GM18520 (cell line): ENCODE data around the gene TMEM54.

ENCODE experiments used
- ATAC-seq: cut with Tn5 transposase; IDR thresholded peaks from one replicate; pipeline ENCODE4 v1.9.1; 2021; ENCODE audit not compliant: unreplicated experiment

The TMEM54 gene

DNA sequence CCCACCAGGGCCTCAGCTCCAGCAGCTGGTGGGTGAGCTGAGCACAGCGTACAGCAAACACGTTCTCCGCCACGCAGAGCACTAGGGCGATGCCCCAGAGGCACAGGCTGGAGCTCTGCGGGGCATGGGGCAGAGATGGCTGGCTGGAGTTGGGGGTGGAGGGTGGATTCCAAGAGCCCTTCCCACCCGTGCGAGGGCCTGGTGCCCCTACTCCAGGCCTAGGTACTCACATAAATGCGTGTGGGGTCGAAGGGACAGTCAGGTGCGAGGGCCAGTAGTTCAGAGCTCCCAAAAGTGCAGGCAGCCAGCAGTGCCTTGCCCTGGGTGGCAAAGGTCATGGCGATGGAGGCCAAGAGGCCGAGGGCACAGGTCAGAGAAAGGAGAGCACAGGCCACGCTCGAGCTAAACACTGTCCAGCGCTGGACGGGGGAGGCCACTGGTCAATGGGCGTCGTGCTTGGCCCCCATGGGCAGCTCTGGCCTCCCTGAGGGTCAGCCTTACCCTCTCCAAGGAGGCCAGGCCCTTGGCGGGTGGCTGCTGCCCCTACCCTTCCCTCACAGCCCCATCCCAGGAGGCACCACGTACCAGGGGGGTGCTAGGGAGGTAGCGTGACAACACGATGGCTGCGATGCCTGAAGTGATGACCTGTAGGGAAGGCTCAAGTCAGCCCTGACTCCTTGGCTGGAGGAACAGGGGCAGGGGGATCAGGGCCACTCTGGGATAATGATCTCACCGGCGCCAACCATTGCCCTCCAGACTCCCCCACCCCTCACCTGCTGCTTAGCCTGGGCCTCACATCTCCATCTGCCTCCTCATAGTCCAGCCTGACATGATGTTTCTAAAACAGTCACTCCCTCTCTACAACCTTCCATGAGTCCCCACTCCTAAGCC is 5.6 kb downstream of the TMEM54 start:
- no peak for ATAC-seq

DNA sequence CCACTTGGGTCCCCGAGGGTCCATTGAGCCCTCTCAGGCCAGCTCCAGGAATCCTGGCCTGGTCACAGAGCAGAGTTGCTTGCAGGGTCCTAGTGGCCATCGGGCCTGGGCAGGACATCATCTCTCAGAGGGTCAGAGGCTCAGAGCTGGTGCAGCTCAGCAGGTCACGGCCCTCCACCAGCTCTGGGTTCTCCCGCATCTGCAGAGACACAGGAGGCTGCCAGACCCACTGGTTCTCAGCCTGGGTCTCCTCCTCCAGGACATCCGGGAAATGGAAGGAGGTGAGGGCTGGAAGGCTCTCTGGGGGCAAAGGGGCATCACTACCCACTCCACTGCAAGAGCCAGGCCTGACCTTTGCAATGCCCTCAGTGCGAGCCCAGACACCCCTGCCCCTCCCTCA is 6.5 kb downstream of the TMEM54 start:
- no peak for ATAC-seq

DNA sequence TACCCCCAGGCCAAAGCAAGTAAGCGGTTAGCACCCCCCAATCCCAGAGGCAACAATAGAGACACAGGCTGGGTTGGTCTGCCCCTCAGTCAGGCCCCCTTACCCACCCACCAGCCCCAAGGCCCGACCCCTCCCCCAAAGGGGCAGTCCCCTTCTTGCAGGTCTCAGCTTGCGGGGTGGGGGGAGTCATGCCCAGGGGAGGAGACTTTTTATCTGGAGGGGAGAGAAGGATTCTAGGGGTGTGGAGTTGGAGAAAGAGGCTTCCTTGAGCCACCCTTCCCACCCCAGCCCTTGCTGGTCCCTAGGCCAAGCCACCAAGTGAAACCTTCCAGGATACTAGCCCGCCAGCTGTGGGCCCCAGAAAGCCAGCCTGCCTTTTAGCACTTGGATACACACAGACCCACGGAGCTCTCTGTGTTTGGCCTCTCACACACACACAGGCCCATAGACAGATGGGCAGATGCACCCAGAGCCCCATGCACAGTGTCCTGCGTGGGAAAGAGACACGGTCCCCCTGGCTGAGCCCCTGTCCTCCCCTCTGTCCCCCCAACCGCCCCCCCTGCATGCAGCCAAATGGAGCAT is 7.1 kb downstream of the TMEM54 start:
- ATAC-seq = no peak

DNA sequence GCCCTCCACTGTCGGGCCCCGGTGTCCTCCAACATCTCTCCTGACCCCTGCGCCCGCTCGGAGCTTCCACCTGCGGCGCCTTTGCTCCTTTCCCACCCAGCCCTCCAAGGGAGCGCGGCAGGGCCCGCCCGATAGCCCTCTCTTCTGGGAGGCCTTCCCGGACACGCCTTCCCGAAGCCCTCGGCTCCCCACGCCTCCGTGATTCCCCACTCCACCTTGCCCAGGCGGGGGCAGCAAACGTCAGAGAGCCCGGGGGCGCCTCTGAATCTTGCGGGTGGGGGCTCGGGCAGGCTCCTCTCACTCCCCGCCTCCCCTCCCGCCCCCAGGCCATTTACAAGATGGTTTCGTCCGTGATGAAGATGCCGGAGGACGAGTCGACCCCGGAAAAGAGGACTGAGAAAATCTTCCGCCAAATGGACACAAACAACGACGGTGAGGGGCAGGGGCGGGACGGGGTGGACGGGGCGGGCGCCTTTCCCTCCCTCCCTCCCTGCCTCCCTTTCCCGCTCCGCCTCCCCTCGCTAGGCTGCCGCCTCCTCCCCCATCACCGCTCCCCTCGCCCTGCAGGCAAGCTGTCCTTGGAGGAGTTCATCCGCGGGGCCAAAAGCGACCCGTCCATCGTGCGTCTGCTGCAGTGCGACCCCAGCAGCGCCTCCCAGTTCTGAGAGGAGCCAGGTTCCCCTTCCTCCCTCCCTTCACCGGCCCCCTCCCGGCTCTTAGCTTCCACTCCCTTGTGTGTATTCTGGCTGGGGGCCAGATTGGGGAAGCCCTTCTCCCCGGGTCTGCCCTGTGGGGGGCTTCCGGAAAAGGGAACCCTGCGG is 7.8 kb downstream of the TMEM54 start:
- no peak for ATAC-seq

DNA sequence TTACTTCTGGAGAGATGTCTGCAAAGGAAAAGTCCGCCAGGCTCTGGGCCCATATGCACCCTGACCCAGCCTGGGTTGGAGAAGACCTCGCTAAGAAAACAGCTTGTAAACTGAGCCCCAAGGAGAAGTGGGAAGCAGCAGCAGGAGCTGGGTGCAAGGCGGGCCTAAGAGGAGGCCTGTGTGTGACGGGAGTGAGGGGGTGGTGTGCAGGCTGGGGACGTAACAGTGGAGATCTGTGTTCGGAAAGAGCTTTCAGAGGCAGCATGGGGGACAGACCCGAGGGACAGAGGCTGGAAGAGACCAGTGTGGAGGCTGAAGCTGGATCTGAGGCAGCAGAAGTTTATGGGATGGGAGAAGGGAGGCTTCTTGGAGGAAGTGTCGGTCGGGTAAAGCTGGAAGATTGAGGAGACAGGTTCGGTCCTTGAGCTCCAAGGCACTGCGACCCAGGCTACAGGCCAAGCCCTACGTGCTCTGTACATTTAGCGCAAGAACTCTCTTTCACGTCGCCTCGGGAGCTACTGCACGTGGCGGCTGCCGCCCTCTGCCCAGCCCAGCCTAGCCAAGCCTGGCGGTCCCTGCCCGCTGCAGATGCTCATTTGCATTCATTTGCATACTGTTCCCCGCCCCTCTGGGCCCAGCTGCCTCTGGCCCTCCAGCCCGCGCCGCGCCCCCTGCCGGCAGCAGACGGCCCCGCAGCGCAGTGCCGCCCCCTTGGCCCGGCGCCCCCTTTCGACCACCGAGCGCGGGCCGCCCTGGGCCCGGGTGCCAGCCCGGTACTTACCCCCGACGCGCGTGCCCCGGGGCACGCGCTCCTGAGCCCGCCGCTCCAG is 8.6 kb downstream of the TMEM54 start:
- ATAC-seq = no peak

DNA sequence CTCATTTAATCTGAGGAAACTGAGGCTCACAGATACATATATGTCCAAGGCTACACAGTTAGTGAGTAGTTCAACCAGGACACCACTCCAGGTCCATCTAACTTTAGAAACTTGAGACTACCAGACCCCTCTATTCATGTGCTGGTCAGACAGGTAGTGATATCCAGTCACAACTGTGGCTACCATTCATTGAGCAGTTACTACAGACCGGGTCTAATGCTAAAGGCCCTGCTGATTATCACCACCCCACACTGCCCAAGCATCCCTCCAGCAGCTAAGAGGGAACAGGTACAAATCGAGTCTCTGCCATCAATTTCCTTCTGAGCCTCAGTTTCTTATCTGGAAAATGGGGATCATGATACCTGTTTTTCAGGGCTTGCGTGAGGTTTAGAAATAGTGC is 9.6 kb downstream of the TMEM54 start:
- no peak for ATAC-seq

DNA sequence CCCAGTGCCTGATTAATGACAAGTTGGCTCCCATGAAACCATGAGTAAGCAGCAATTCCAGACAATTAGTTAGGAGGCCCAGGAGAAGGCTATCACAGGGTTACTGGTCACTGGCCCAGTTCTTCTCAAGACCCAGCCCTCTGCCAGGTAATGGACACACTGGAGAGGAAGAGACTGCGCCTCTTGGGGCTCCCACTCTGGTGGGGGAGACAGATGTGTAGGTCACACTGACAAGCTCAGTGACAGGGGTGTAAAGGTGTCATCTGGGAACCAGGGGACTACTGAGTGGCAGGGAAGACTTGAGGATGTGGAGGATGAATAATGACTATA is 10.0 kb downstream of the TMEM54 start:
- ATAC-seq = no peak

DNA sequence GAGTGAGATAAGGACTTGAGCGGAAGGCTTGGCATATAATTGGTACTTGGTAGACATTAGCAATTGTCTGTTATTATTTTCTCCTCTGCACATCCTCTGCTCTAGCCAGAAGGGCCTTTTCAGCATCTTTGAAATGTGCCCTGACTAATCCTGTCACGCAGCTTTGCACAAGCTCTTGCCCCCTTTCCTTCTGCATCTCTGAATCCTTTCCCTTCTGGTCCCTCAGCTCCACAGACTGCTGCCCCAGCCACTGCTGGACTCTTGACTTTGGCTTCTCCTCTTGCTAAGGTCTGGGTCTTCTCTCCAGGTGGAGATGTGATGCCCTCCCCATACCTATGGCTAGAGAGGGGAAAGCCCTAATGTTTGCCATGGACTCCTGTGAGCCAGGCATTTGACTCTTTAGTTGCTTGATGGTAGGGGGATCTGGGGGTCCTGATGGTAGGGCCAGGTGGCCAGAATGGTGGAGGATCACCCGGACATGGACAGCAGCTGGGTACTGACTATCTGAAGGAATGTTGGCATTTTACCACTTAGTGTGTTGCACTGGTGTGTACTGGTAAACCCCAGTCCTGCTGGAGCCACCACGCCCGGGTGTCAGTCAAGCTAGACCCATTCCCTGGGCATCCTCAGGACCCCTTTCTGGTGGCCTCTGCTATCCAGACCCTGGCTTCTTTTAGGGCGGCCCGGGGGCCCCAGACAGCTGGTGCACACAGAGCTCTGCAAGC is 10.5 kb downstream of the TMEM54 start:
- ATAC-seq = no peak

DNA sequence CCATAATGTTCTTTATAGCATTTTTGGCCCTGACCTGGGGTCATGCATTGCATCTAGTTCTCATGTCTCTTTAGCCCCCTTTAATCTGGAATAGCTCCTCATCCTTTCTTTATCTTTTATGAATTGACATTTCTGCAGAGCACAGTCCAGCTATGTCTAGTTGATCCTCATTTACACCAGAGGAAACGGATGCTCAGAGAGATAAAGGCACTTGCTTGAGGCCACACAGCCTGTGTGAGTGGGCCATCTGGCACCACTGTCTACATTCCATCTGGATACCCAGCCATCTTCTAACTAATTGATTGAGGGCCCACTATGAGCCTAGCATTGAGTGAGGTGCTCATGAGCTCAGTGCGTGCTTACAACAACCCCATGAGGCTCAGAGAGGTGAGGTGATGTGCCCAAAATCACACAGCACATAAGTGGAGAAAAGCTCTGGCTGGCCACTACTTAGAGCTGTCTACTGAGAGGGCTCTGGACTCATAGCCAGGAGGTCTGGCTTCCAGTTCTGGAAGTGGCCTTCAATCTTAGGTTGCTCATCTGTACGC is 11.4 kb downstream of the TMEM54 start:
- no peak for ATAC-seq

DNA sequence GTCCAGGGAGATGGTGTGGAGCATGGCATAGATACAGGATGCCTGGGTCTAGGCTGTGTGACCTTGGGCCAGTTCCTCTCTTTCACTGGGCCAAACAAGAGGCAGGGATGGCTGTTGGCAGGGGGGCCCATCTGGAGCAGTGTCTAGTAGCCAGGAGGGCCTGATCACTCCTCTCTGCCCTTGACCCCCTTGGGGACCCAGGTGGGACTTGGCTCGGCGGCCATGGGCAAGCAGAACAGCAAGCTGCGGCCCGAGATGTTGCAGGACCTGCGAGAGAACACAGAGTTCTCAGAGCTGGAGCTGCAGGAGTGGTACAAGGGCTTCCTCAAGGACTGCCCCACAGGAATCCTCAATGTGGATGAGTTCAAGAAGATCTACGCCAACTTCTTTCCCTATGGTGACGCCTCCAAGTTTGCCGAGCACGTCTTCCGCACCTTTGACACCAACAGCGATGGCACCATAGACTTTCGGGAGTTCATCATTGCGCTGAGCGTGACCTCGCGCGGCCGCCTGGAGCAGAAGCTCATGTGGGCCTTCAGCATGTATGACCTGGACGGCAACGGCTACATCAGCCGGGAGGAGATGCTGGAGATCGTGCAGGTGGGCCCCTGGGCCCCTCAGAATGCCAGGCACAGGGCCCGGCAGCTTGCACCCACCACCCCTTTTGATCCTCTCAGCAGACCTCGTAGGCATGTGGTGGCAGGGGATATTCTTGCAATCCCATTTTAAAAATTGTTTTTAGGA is 12.3 kb downstream of the TMEM54 start:
- no peak for ATAC-seq

DNA sequence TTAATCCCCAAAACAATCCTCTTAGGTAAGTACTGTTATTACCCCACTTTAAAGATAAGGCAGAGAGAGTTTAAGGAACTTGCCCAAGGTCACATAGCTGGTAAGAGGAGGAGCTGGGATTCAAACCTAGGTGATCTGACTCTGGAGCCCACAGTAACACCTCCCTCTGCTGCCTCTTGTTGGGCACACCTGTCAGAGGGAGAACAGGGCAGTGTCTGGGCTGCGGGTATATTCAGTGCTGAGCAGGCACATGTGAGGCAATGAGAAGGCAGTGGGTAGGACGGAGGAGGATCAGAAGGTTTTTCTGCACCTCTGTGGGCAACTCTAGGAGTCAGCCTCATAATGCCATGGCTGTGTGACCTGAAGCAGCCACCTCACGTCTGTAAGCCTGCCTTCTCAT is 13.1 kb downstream of the TMEM54 start:
- ATAC-seq = no peak

DNA sequence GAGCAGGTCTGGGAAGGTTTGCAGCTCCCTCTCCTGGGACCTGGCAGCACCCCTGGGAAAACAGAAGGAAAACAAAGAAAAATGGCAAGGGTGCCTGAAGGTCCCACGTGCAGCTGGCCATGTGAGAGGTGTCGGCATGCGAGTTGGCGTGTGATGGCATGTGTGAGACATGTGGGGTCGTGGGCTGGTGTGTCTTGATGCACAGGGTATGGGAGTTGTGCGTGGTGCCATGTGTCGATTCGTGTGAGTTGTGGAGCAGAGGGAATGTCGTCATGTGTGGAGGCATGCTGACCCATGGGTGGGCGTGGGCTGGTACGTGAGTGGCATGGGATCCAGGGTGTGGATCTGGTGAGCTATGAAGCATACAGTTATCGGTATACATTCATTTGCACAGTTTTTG is 13.6 kb downstream of the TMEM54 start:
- no peak for ATAC-seq

DNA sequence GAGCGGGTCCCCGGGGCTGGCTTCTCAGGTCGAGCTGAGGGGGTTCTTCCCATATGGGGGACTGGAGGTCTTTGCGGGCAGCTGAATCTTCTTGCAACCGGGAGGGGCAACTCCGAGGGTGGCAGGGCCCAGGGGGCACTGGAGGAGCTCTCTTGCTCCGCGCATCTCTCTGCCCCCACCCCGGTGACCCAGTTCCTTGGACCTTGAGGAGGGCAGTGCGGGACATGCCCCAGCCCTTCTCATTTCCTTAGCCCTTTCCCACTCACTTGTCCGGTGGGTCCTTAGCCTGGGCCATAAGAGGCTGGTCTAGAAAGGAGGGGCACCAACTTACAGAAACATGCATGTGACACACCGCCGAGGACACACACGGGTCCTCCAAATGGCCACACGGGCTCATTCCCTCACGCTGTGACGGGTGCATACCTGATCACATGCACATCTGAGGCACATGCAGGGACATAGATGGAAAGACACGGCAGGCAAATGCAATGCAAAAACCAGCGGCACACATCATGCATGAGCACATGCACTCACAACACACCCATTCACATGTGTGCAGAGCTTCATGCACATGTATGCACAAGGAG is 14.3 kb downstream of the TMEM54 start:
- ATAC-seq = no peak

DNA sequence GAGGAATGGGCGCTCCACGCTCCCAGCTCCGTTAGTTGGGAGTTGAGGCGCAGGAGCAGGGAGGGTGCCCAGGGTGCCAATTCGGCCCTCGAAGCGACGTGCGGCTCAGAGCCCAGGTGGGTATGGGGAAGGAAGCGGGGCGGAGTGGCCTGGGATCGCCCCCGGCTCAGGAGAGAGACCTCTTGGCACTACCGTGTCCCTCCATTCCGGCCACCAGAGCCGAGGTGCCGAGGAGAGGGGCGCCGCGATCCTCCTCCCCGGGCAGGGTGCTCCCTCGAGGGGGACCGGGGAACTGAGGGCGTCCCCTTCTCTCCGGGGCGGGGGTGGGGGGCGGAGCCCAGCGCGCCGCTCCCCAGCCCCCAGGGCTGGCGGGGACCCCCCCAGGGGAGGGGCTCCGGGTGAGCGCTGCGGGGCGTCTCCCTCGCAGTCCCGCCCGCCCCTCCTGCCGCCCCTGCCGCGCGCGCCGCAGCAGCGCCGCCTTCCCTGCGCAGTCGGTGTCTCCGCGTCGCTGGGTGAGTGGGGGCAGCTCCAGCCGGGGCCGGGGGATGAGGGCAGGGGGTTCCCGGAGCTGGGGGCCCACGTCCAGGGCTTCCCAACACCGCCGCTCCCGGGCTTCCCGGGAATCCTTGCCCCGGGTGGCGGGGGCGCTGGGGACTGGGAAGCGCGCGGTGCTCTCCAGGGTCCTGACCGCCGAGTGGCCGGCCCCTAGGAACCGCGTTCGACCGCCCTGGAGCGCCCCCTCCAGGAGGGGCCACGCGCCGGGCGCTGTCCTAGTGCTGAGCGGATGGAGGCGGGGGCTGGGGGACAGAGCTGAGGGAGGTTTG is 15.0 kb downstream of the TMEM54 start, which contains the start of gene HPCA:
HPCA (plus strand) TSS at position 488 of the 824 bp plus-strand sequence. CDS start 2,408 bp downstream, outside the sequence.
- ATAC-seq = no peak

DNA sequence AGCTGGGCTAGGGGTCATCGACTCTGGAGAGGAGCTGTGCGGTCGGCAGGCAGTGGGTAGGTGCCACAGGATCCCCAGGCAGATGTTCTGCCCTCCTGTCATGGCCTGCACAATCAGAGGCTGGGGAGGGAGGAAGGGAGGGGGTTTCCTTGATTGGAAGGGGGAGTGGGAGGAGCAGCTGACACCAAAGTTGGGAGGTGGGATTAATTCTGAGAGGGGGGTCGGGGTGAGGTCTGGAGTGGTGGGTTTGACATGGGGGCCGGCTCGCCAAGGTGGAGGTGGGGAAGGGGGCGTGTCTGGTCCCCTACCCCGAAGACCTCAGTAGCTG is 15.5 kb downstream of the TMEM54 start:
- no peak for ATAC-seq

DNA sequence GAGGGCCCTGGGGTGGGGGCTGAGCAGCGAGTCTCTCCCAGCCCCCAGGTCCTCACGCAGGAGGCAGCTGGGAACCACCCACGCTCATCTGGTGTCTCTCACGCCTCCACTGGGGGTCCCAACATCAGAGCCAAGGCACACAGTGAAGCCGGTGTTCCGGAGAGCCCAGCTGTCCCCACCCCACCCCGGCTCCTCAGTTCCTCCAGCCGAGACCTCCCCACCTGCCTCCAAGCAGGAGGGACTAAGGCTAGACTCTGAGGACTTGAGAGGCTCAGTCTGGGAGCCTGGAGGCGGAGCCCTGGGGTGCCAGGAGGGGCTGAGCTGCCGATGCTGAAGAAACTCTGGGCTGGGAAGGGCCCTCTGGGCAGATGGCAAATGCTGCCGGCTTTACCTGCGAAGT is 16.5 kb downstream of the TMEM54 start:
- no peak for ATAC-seq

DNA sequence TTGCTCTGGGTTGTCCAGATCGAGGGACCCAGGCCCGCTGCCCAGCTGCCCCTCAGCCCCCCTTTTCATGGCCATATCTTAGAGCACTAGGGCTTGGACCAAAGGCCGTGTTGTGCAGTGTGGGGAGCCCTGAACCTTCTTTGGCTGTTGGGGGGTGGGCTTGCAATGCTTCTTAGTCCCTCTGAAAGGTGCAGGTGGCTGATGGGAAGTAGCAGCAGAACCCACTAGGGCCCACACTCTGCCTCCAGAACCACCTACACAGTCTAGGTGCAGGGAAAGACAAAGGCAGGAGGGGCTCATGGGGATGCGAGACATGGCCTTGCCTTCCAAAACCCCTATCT is 17.2 kb downstream of the TMEM54 start:
- ATAC-seq = no peak

DNA sequence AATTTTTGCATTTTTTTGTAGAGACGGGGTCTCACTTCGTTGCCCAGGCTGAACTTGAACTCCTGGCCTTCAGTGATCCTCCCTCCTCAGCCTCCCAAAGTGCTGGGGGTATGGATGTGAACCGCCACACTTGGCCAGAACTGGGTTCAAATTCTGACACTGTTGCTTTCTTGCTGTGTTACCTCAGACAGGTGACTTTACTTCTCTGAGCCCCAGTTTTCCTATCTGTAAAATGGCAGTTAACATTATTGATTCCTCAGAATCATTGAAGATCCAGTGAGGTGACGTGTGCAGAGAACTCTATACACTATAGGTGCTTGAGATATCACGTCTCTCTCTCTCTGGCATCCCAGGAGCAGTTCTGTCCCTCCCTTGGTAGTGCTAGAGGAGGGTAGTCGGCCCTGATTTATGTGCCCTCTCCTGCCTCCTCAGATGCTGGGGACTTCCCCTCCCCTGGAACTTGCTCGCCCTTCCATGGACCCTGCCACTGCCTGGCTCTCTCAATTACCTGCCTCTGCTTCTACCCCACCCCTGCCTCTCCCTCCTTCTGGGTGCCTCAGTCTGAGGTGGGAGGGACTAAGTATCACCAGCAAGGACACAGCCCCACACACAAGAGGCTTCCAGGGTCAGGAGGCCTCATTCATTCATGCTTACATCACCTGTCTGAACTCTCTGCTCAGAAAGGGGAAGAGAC is 17.7 kb downstream of the TMEM54 start:
- no peak for ATAC-seq
